ENCODE results near the gene CAMK4.

DNA sequence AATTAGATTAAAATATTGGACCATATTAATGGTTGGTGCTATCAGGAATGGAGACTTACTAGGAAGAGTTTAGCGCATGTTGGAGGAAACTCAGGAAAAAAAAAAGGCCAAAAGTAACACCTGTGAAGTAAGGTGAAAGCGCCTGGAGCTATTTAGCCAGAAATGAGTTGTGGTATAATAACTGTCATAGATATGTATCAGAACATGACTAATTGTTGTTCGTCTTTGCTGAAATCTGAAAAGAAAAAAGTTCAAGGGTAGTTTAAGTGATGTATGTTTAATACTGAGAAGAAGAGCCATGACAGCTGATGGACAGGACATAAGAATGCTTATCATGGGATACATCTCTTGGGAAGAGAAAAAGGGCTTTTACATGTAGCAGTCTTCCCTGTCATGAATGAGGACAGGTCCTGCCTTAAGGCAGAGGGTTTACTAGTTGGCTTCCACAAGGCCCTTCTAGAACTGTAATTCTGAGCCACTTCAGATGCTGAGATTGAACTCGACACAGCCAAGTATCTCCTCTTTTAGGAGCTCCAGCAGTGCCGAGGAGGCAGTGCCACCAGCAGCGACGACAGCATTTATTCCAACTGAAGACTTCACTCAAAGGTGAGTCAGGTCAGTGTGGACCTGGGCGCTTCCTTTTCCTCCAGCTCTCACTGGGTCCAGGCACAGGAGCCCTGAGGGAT is 940 bp upstream of the CAMK4 start:
- no peak for TF ChIP-seq POLR2A (IDR thresholded peaks at IDR 0.05)
- TF ChIP-seq, protein P1, sequence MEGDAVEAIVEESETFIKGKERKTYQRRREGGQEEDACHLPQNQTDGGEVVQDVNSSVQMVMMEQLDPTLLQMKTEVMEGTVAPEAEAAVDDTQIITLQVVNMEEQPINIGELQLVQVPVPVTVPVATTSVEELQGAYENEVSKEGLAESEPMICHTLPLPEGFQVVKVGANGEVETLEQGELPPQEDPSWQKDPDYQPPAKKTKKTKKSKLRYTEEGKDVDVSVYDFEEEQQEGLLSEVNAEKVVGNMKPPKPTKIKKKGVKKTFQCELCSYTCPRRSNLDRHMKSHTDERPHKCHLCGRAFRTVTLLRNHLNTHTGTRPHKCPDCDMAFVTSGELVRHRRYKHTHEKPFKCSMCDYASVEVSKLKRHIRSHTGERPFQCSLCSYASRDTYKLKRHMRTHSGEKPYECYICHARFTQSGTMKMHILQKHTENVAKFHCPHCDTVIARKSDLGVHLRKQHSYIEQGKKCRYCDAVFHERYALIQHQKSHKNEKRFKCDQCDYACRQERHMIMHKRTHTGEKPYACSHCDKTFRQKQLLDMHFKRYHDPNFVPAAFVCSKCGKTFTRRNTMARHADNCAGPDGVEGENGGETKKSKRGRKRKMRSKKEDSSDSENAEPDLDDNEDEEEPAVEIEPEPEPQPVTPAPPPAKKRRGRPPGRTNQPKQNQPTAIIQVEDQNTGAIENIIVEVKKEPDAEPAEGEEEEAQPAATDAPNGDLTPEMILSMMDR (IDR thresholded peaks at IDR 0.05), result no peak

Measured in thyroid gland (tissue), 4 donors.